Prostate gland (tissue), 2 donors: ENCODE results near the gene TRAF5.

ENCODE experiments used
- POLR2A ChIP-seq: fragments of 450-650 bp; IDR thresholded peaks from one replicate; pipeline ENCODE4 v1.6.1; 2016; ENCODE audit warnings: antibody characterized with exemption, mild to moderate bottlenecking
- TF ChIP-seq, protein P1 (sequence below), 4 experiments: fragments of 200-600 bp in 2 of 4; fragments of 450-650 bp in 2 of 4; sonication (generic) in 2 of 4; IDR thresholded peaks; 1 replicate in 3 of 4; 2 replicates in 1 of 4; pipeline ENCODE4 v1.5.1; 2016 to 2019; ENCODE audit warnings: antibody characterized with exemption in 4 of 4, mild to moderate bottlenecking in 2 of 4, moderate library complexity in 2 of 4

DNA sequence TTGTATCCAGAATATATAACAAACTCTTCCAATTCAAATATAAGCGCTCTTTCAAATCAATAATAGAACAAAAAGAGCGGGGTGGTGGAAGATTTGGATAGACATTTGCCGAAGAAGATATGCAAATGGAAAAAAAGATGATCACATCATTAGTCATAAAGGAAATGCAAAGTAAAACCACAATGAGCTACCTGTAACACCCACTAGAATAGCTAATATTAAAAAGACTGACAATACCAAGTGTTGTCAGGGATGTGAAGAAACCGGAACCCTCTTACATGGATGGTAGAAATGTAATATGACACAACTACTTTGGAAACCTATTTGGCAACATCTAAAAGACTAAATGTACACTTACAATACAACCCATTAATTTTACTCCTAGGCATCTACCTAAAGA lies 5.7 kb upstream of the TRAF5 start:
- TF ChIP-seq, protein P1, sequence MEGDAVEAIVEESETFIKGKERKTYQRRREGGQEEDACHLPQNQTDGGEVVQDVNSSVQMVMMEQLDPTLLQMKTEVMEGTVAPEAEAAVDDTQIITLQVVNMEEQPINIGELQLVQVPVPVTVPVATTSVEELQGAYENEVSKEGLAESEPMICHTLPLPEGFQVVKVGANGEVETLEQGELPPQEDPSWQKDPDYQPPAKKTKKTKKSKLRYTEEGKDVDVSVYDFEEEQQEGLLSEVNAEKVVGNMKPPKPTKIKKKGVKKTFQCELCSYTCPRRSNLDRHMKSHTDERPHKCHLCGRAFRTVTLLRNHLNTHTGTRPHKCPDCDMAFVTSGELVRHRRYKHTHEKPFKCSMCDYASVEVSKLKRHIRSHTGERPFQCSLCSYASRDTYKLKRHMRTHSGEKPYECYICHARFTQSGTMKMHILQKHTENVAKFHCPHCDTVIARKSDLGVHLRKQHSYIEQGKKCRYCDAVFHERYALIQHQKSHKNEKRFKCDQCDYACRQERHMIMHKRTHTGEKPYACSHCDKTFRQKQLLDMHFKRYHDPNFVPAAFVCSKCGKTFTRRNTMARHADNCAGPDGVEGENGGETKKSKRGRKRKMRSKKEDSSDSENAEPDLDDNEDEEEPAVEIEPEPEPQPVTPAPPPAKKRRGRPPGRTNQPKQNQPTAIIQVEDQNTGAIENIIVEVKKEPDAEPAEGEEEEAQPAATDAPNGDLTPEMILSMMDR (IDR thresholded peaks at IDR 0.05), result no peak
- TF ChIP-seq POLR2A, result no peak
